Calu3 (cell line): Measurements from ENCODE around the gene GAS2. TPM values are rescaled to one million over a fixed set of nuclear protein-coding genes. Genes with fewer than 3 reads are reported as not detected.

Experiments used
- BruUV-seq: library from RNA; stranded (reverse); fragments of 400-500 nt; replicated peaks from 2 replicates; lab custom pipeline; 2021; lab: Mats Ljungman, UMichigan
- CTCF ChIA-PET: fragments of 300-600 bp; sonication (Branson Sonifier 250); formaldehyde crosslinking; loops from one replicate; lab custom pipeline; 2022; ENCODE audit warnings: antibody characterized with exemption; lab: Charles Lee
- DNase-seq: peaks from one replicate; pipeline ENCODE4 v3.0.0; 2022
- H3K27ac Mint-ChIP-seq: one replicate; pipeline ENCODE4 v1.8.0; 2022; ENCODE audit warnings: mixed read lengths; ENCODE audit not compliant: unreplicated experiment
- H3K27me3 Mint-ChIP-seq: one replicate; pipeline ENCODE4 v1.8.0; 2022; ENCODE audit warnings: mixed read lengths; ENCODE audit not compliant: unreplicated experiment
- H3K36me3 Mint-ChIP-seq: one replicate; pipeline ENCODE4 v1.8.0; 2022; ENCODE audit warnings: mild to moderate bottlenecking, moderate library complexity, mixed read lengths; ENCODE audit not compliant: insufficient read depth, unreplicated experiment
- H3K4me1 Mint-ChIP-seq: one replicate; pipeline ENCODE4 v1.8.0; 2022; ENCODE audit warnings: mild to moderate bottlenecking, low read depth, mixed read lengths; ENCODE audit not compliant: unreplicated experiment
- H3K4me3 Mint-ChIP-seq: one replicate; pipeline ENCODE4 v1.8.0; 2022; ENCODE audit warnings: mild to moderate bottlenecking, low read depth, moderate library complexity, mixed read lengths; ENCODE audit not compliant: unreplicated experiment
- H3K9me3 Mint-ChIP-seq: one replicate; pipeline ENCODE4 v1.8.0; 2022; ENCODE audit warnings: low read depth, mixed read lengths; ENCODE audit not compliant: unreplicated experiment
- intact Hi-C: fragments of 100-400 bp; cut with micrococcal nuclease; formaldehyde crosslinking; loops from one replicate; pipeline ENCODE4 v1.10.0; 2022; ENCODE audit not compliant: unreplicated experiment
- total RNA-seq: library from RNA; stranded (reverse); gene quantifications from 2 replicates; pipeline ENCODE4 v1.2.3, GENCODE V29; 2022
- TF ChIP-seq, protein P1 (sequence below): fragments of 200-600 bp; IDR thresholded peaks from one replicate; pipeline ENCODE4 v1.8.0; 2022; ENCODE audit warnings: antibody characterized with exemption; ENCODE audit not compliant: unreplicated experiment

GAS2 gene
- total RNA-seq, 1 experiment from 2014 or later: 3.9 TPM

DNA sequence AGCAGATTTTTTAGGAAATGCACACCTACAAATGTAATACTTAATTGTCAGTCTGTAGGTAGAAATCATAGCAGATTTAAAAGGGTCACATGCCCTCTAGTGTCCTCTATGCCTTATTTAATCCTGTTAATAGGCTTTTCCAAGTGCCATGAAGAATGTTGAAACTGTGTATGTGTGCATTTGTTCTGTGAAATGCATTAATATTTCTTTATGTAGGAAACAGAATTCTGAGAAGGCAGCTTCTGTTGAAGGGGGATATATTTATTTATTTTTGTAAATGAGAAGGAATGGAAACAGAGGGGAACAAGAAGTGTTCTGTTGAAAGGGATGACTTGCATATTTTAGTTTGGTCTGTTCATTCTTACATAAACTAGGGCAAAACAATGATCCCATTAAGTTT is 112.2 kb downstream of the GAS2 start:
- CTCF ChIA-PET: no interaction called here
- no peak overlapping the region for H3K27ac Mint-ChIP-seq
- no peaks in the 10 kb centered on the region for H3K27me3 Mint-ChIP-seq
- H3K9me3 Mint-ChIP-seq: no peaks in the 10 kb centered on the region
- no peaks in the 10 kb centered on the region for H3K36me3 Mint-ChIP-seq
- no peak for DNase-seq
- H3K4me3 Mint-ChIP-seq: no peak overlapping the region
- intact Hi-C loops: loop anchor here (1.0 kb wide), 1 partner anchor 110 kb away; no protein-coding TSS in a partner anchor
- peaks cover 9% of the 10 kb centered on the region for H3K4me1 Mint-ChIP-seq
- BruUV-seq: no TSS peak
- TF ChIP-seq, protein P1, sequence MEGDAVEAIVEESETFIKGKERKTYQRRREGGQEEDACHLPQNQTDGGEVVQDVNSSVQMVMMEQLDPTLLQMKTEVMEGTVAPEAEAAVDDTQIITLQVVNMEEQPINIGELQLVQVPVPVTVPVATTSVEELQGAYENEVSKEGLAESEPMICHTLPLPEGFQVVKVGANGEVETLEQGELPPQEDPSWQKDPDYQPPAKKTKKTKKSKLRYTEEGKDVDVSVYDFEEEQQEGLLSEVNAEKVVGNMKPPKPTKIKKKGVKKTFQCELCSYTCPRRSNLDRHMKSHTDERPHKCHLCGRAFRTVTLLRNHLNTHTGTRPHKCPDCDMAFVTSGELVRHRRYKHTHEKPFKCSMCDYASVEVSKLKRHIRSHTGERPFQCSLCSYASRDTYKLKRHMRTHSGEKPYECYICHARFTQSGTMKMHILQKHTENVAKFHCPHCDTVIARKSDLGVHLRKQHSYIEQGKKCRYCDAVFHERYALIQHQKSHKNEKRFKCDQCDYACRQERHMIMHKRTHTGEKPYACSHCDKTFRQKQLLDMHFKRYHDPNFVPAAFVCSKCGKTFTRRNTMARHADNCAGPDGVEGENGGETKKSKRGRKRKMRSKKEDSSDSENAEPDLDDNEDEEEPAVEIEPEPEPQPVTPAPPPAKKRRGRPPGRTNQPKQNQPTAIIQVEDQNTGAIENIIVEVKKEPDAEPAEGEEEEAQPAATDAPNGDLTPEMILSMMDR: no peak

DNA sequence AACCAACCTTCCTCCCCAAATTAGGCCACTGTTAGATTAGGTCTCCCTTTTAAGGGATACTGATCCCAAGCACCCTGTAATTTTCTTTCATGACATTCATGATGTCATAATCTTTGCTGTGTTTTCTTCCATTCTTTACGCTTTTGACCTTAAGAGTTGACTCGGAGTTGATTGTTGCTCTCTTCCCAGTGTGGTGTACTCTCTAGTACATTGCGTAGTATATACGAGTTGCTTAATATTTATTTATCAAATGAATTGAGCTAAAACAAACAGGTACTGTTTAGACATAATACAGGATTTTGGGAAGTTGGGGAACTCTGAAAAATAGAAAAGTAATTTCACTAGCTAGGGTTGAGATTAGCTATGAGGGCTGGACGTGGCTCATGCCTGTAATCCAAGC is 113.4 kb downstream of the GAS2 start:
- Mint-ChIP-seq H3K4me1 (peaks cover 9% of the 10 kb centered on the region), H3K27me3 (no peaks in the 10 kb centered on the region), H3K4me3 (no peak overlapping the region), H3K9me3 (no peaks in the 10 kb centered on the region), H3K36me3 (no peaks in the 10 kb centered on the region), H3K27ac (no peak overlapping the region)
- CTCF ChIA-PET: no interaction called here
- DNase-seq: no peak
- BruUV-seq: no TSS peak
- intact Hi-C loops: no loop called here
- TF ChIP-seq, protein P1: no peak

DNA sequence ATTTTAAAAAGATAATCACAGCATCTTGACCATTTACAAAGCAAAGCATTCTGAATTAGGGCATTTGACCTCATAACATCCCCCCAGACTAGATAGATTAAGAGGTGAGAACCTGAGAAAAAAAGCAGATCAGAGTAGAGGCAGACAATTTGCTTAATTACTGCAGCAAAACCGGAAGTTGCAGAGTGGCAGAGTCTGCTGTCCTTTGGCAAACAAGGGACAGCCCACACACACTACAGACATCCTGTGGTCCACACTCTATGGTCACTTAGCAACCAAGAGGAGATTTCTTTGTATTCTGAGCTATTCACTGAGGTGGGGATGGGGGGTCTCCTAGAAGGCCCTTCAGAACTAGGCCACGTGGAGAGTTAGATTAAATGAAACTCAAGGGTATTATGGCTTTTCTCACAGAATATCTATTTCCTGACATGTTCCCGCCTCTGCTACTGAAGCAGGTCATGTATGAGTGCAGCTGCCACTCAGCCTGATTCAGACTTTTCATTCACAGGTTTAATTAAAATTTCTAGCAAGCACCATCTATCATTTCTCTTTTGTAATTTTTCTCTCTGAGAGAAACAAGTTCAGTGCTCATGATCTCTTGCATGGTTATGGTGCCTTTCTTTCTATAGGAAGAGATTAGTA is 114.7 kb downstream of the GAS2 start:
- Mint-ChIP-seq H3K27me3 (no peaks in the 10 kb centered on the region), H3K27ac (no peak overlapping the region), H3K4me1 (peaks cover 9% of the 10 kb centered on the region), H3K4me3 (no peak overlapping the region), H3K9me3 (no peaks in the 10 kb centered on the region), H3K36me3 (no peaks in the 10 kb centered on the region)
- no TSS peak for BruUV-seq
- intact Hi-C loops: no loop called here
- TF ChIP-seq, protein P1: no peak
- CTCF ChIA-PET: no interaction called here
- DNase-seq: no peak

DNA sequence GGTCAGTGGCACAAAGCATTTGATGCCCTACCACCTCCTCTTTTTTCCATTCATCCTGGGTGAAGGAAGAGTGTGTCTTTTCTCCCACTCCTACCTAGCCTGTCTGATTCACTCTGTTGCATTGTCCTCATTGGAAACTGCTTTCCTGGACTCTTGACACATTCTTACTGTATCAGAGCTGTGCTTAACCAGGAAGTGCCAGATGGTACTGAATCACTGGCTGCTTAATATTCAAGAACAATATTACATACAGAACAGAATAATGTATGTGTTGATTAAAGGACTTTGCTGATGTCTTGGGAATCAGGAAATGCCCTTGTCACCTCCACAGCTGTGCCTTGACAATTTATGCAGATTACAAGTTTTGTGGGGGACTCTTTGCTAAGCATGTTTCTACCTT is 118.8 kb downstream of the GAS2 start:
- Mint-ChIP-seq H3K27ac (no peak overlapping the region), H3K4me1 (no peaks in the 10 kb centered on the region), H3K9me3 (no peaks in the 10 kb centered on the region), H3K4me3 (no peak overlapping the region), H3K36me3 (no peaks in the 10 kb centered on the region), H3K27me3 (no peaks in the 10 kb centered on the region)
- intact Hi-C loops: loop anchor here (5.0 kb wide), 2 partner anchors 243 to 358 kb away; no protein-coding TSS in a partner anchor
- peak; percentile 9 for DNase-seq
- no TSS peak for BruUV-seq
- CTCF ChIA-PET: interaction anchor here (0.9 kb wide), 1 partner anchor 445 kb away, joined by 4 read pairs; no protein-coding TSS in a partner anchor
- TF ChIP-seq, protein P1: no peak
